Heart right ventricle (tissue), 16 donors: ENCODE results near the gene PLA2G15. TPM values are rescaled to one million over a fixed set of nuclear protein-coding genes. Genes with fewer than 3 reads are reported as not detected.
A peak's percentile ranks its signal among the peaks of the same experiment; 100 is the strongest.

Source experiments
- ATAC-seq, 8 donors: fragments of 200-7000 bp; cut with Tn5 transposase; one replicate each; pipeline ENCODE4 v1.9.1; 2020; ENCODE audit warnings: mild to moderate bottlenecking in 8 of 8, moderate library complexity in 8 of 8, moderate number of reproducible peaks in 1 of 8
- DNase-seq, 2 donors: peaks; one replicate each; pipeline ENCODE4 v3.0.0-alpha.2; 2020
- H3K27ac ChIP-seq, 10 donors: fragments of 200-600 bp; sonication (generic) in 2 of 10; one replicate each; pipeline versions ENCODE4 v1.5.0 to v1.8.0; 2020 to 2022; ENCODE audit warnings: mild to moderate bottlenecking in 3 of 10
- H3K27me3 ChIP-seq, 7 donors: fragments of 200-600 bp; one replicate each; pipeline ENCODE4 v1.8.0; 2021 to 2022; ENCODE audit warnings: mild to moderate bottlenecking in 2 of 7
- H3K36me3 ChIP-seq, 9 donors: fragments of 200-600 bp; sonication (generic) in 1 of 9; one replicate each; pipeline versions ENCODE4 v1.5.0 to v1.8.0; 2020 to 2022; ENCODE audit warnings: mild to moderate bottlenecking in 2 of 9
- H3K4me1 ChIP-seq, 9 donors: fragments of 200-600 bp; sonication (generic) in 1 of 9; one replicate each; pipeline versions ENCODE4 v1.5.0 to v1.8.0; 2020 to 2022; ENCODE audit warnings: mild to moderate bottlenecking in 4 of 9
- H3K4me3 ChIP-seq, 10 donors: fragments of 200-600 bp; sonication (generic) in 2 of 10; one replicate each; pipeline versions ENCODE4 v1.5.0 to v1.8.0; 2020 to 2022; ENCODE audit warnings: mild to moderate bottlenecking in 7 of 10, moderate library complexity in 2 of 10
- H3K9me3 ChIP-seq, 11 donors: fragments of 200-600 bp in 10 of 11; sonication (generic) in 2 of 11; one replicate each; pipeline versions ENCODE4 v1.5.0 to v1.8.0; 2013 to 2022; ENCODE audit warnings: mild to moderate bottlenecking in 2 of 11, control low read depth in 1 of 11, moderate library complexity in 1 of 11
- WGBS, 2 donors: extraction: QIAGEN DNeasy Blood & Tissue Kit; methylation state at CpG; one replicate each; pipeline ENCODE4 v1.1.7; 2013; ENCODE audit warnings: inconsistent platforms in 1 of 2; 5-methylcytosine and 5-hydroxymethylcytosine counted together
- intact Hi-C, 10 donors: fragments of 100-400 bp; cut with DNase I; formaldehyde crosslinking; loops; one replicate each; pipeline versions ENCODE4 v1.11.1 to v1.14.2; 2022
- polyA plus RNA-seq, 2 donors: library from polyadenylated mRNA; stranded (reverse); fragments of 200-250 nt; gene quantifications; one replicate each; pipeline ENCODE4 v1.2.3, GENCODE V29; 2013
- total RNA-seq, 10 donors: library from RNA; stranded (reverse); fragmentation: NEBNext Ultra II Directional in 3 of 10; extraction: Animal tissue kit (Norgen Biotek cat#: 25700) in 3 of 10; gene quantifications; one replicate each; pipeline versions ENCODE4 v1.2.1 to v1.2.4, GENCODE V29; 2021 to 2023
- TF ChIP-seq, protein P1 (sequence below), 9 donors: fragments of 200-600 bp; sonication (generic) in 2 of 9; IDR thresholded peaks; one replicate each; pipeline versions ENCODE4 v1.5.0 to v1.8.0; 2021 to 2022; ENCODE audit warnings: antibody characterized with exemption in 9 of 9, mild to moderate bottlenecking in 5 of 9, moderate library complexity in 1 of 9
- donor health status: Arrhythmogenic right ventricular cardiomyopathy.
- donor health status: ischemic (EF 13 %, LVEDD 7.1; RV severe dilation, severe dysfunction).
- donor health status: healthy with polysubstance abuse.
- donor health status: DM: no; HTN: yes; CAD: no.
- donor health status: DM: no; HTN: no; CAD: no.
- donor health status: ischemic (EF 25% LVEDD 6.9; RV normal size, moderate dysfunction).
- donor health status: ischemic (EF 25% LVEDD 5.7; RV mildly dilated, moderate dysfunction).
- donor health status: healthy.
- donor health status: DM: yes; HTN: yes; CAD: no.
- donor health status: Ischemic cardiomyopathy.
- donor health status: ischemic (EF 35%, LVEDD 5.7; RV mildly dilated, moderate dysfunction).
- donor health status: nonischemic (EF 11% LVEDD 7.7; RV severe dilation, severe dysfunction).
- donor health status: DM: yes; HTN: yes; CAD: no.
- donor health status: PGD.
- donor health status: ischemic (EF 29% LVEDD 5.4; RV normal size, mild dysfunction).
- donor health status: nonischemic (EF 23%, LVEDD 6.1; RV moderate dilation, normal function).

Gene PLA2G15
- total and polyA plus RNA-seq, 12 donors: 31.0 to 62.1 (median 38.8) TPM

DNA sequence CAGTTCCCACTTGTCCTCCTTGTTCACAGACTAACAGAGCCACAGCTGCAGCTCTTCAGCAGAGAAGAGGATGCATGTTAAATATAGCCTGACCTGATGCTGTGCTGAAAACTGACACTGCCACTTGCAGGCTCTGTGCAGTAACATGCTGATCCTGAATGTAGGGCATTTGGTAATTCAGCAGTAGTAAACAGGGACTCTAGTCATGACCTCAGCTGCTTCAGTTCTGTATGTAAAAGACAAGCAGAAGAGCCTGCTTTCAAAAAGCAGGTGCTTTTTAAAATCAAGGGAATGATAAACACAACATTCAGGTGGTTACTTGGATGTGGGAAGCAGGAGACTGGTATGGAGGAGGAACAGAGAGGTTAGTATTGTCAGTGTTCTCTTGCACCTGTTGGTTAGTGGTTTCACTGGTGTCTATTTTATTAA is 43.1 kb upstream of the PLA2G15 start:
- Histone ChIP-seq H3K36me3 (peaks cover 0 to 31% (median 0%) of the 10 kb centered on the region in 9 donors), H3K9me3 (no peaks in the 10 kb centered on the region), H3K4me3 (no peak overlapping the region), H3K27me3 (no peaks in the 10 kb centered on the region), H3K27ac (peak overlapping the region in 3 of 10 donors; percentile 7 to 35 (median 10)), H3K4me1 (peaks cover 0 to 20% (median 8%) of the 10 kb centered on the region in 9 donors)
- DNase-seq: peak in 1 of 2 donors; percentile 16
- TF ChIP-seq, protein P1, sequence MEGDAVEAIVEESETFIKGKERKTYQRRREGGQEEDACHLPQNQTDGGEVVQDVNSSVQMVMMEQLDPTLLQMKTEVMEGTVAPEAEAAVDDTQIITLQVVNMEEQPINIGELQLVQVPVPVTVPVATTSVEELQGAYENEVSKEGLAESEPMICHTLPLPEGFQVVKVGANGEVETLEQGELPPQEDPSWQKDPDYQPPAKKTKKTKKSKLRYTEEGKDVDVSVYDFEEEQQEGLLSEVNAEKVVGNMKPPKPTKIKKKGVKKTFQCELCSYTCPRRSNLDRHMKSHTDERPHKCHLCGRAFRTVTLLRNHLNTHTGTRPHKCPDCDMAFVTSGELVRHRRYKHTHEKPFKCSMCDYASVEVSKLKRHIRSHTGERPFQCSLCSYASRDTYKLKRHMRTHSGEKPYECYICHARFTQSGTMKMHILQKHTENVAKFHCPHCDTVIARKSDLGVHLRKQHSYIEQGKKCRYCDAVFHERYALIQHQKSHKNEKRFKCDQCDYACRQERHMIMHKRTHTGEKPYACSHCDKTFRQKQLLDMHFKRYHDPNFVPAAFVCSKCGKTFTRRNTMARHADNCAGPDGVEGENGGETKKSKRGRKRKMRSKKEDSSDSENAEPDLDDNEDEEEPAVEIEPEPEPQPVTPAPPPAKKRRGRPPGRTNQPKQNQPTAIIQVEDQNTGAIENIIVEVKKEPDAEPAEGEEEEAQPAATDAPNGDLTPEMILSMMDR (IDR thresholded peaks at IDR 0.05): peak in 4 of 9 donors; percentile 6 to 42 (median 33)
- intact Hi-C loops: no loop called here
- peak; percentile 46 to 95 (median 88) for ATAC-seq

DNA sequence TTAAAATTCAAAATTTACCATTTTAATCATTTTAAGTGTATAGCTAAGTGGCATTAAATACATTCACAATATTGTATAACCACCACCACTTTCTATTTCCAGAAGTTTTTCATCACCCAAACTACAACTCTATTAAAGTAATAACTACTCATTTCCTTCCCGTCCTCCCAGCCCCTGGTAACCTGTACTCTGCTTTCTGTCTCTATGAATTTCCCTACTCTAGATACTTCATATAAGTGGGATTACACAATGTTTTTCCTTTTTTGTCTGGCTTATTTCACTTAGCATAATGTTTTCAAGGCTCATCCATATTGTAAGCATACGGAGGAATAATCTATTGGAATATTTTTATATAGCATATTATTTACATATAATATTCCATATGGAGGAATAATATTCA is 38.9 kb upstream of the PLA2G15 start:
- H3K27ac ChIP-seq: no peak overlapping the region
- TF ChIP-seq, protein P1 (IDR thresholded peaks at IDR 0.05): no peak
- H3K27me3 ChIP-seq: no peaks in the 10 kb centered on the region
- intact Hi-C loops: no loop called here
- H3K4me1 ChIP-seq: peaks cover 0 to 9% (median 3%) of the 10 kb centered on the region in 9 donors
- no peaks in the 10 kb centered on the region for H3K9me3 ChIP-seq
- ATAC-seq (no peak), DNase-seq (no peak)
- H3K36me3 ChIP-seq: peaks cover 0 to 21% (median 0%) of the 10 kb centered on the region in 9 donors
- H3K4me3 ChIP-seq: no peak overlapping the region
- 89 to 100% methylated on average over 2 of the region's 2 CpGs for whole genome bisulfite sequencing, 2 donors

DNA sequence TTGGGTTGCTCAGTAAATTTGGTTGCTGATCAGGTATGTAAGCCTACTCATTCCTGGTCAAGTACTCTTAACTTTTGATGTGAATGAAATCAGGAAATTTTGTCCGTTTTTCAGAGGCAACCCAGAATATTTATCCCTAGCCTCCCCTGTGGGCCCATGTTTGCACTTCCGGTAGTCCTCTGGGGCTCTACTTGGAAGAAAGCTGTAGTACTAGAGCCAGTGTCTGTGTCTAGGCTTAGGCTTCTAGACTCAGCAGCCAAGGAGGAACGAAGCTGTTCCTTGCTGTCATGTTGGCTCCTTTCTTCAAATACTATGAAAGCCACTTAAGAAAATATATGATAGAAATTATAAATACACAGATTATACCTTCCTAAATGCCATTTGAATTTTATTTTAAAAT is 30.4 kb upstream of the PLA2G15 start:
- DNase-seq (no peak), ATAC-seq (peak in 2 of 8 donors; percentile 61 to 65)
- Histone ChIP-seq H3K27me3 (no peaks in the 10 kb centered on the region), H3K36me3 (peaks cover 0 to 25% (median 0%) of the 10 kb centered on the region in 9 donors), H3K9me3 (no peaks in the 10 kb centered on the region), H3K27ac (peak overlapping the region in 1 of 10 donors; percentile 32), H3K4me1 (peaks cover 0 to 16% (median 0%) of the 10 kb centered on the region in 9 donors), H3K4me3 (no peak overlapping the region)
- WGBS, 2 donors: 69 to 78% methylated on average over 3 of the region's 3 CpGs
- intact Hi-C loops: no loop called here
- TF ChIP-seq, protein P1 (IDR thresholded peaks at IDR 0.05): no peak

DNA sequence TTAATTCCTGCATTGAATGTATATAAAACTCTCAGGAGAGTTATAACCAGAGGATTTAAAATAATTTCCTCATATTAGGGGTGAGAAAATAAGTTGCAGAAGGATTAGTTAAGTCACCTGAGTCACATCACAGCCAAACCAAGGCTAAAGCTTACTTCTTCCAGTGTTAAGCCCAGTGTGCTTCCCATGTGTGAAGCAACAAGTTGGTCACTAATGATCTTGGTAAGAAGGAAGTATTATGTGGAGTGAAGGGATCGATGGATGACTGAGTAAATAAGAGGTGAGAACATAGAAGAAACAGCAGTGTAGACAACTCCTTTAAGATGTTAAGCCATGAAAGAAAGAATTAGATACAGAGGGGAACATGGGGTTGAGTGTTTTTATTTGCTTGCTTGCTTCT is 29.9 kb upstream of the PLA2G15 start:
- intact Hi-C loops: no loop called here
- no peak overlapping the region for H3K4me3 ChIP-seq
- H3K36me3 ChIP-seq: peaks cover 0 to 27% (median 0%) of the 10 kb centered on the region in 9 donors
- H3K27me3 ChIP-seq: no peaks in the 10 kb centered on the region
- TF ChIP-seq, protein P1 (IDR thresholded peaks at IDR 0.05): no peak
- H3K27ac ChIP-seq: peak overlapping the region in 1 of 10 donors; percentile 32
- H3K9me3 ChIP-seq: no peaks in the 10 kb centered on the region
- 97 to 100% methylated on average over 1 of the region's 1 CpG for WGBS, 2 donors
- ATAC-seq (no peak), DNase-seq (no peak)
- peaks cover 0 to 16% (median 0%) of the 10 kb centered on the region in 9 donors for H3K4me1 ChIP-seq
